HG03460 (cell line): Measurements from ENCODE around the gene PTTG1.
"Not testable (repeated sequence)": the region's sequence is repeated elsewhere in the genome, so short reads cannot be mapped to it uniquely, and the experiment has no call there.

Experiments
- ATAC-seq: cut with Tn5 transposase; IDR thresholded peaks from one replicate; pipeline ENCODE4 v1.9.1; 2021; ENCODE audit not compliant: unreplicated experiment

PTTG1 gene

GRCh38 chr5:160420331-160420610, 1.4 kb upstream of the PTTG1 start:
- ATAC-seq = no peak

GRCh38 chr5:160423099-160423498, 1.4 kb downstream of the PTTG1 start:
- ATAC-seq = no peak

- no peak for ATAC-seq
Observed at GRCh38 chr5:160427607-160428006, 6.0 kb downstream of the PTTG1 start.

- ATAC-seq = no peak
Observed at GRCh38 chr5:160432196-160432595, 10.5 kb downstream of the PTTG1 start.

- no peak for ATAC-seq
Observed at GRCh38 chr5:160432787-160433186, 11.1 kb downstream of the PTTG1 start.

- peak; percentile 78 for ATAC-seq
Observed at GRCh38 chr5:160434022-160434531, 12.4 kb downstream of the PTTG1 start.

- no peak for ATAC-seq
Observed at GRCh38 chr5:160435532-160435931, 13.9 kb downstream of the PTTG1 start.

GRCh38 chr5:160436017-160436416, 14.4 kb downstream of the PTTG1 start:
- ATAC-seq = no peak

- not testable (repeated sequence) for ATAC-seq
Observed at GRCh38 chr5:160436661-160437060, 15.0 kb downstream of the PTTG1 start.

GRCh38 chr5:160437271-160437670, 15.6 kb downstream of the PTTG1 start:
- no peak for ATAC-seq

GRCh38 chr5:160438316-160439204, 16.9 kb downstream of the PTTG1 start:
- ATAC-seq = peak; percentile 27

- peak; percentile 50 for ATAC-seq
Observed at GRCh38 chr5:160439205-160439600, 17.5 kb downstream of the PTTG1 start.

GRCh38 chr5:160441311-160441781, 19.7 kb downstream of the PTTG1 start:
- peak; percentile 35 for ATAC-seq

GRCh38 chr5:160442824-160443431, 21.3 kb downstream of the PTTG1 start:
- peak; percentile 14 for ATAC-seq

GRCh38 chr5:160444407-160444806, 22.8 kb downstream of the PTTG1 start:
- ATAC-seq = no peak

- peak; percentile 35 for ATAC-seq
Observed at GRCh38 chr5:160445132-160445531, 23.5 kb downstream of the PTTG1 start.

- ATAC-seq = no peak
Observed at GRCh38 chr5:160445751-160446150, 24.1 kb downstream of the PTTG1 start.

GRCh38 chr5:160448886-160449285, 27.2 kb downstream of the PTTG1 start:
- no peak for ATAC-seq

- no peak for ATAC-seq
Observed at GRCh38 chr5:160449458-160449857, 27.8 kb downstream of the PTTG1 start.

- no peak for ATAC-seq
Observed at GRCh38 chr5:160450164-160450932, 28.7 kb downstream of the PTTG1 start.

GRCh38 chr5:160451281-160451680, 29.6 kb downstream of the PTTG1 start:
- no peak for ATAC-seq
